Neural crest cell (in vitro differentiated cells): Measurements from ENCODE around the gene MTHFD1L. TPM values are rescaled to one million over a fixed set of nuclear protein-coding genes. Genes with fewer than 3 reads are reported as not detected.

Source experiments
- DNase-seq: peaks from one replicate; pipeline ENCODE4 v3.0.0; 2021; ENCODE audit warnings: low read depth, mixed read lengths, low spot score
- H3K27ac Mint-ChIP-seq: one replicate; pipeline ENCODE4 v1.8.0; 2021; ENCODE audit warnings: mild to moderate bottlenecking, mixed read lengths; ENCODE audit not compliant: unreplicated experiment
- H3K27me3 Mint-ChIP-seq: 2 replicates; pipeline ENCODE4 v1.8.0; 2021; ENCODE audit warnings: low read depth, mild to moderate bottlenecking, mixed read lengths
- H3K36me3 Mint-ChIP-seq: 2 replicates; pipeline ENCODE4 v1.8.0; 2021; ENCODE audit warnings: low read depth, mild to moderate bottlenecking, mixed read lengths
- H3K4me1 Mint-ChIP-seq: 2 replicates; pipeline ENCODE4 v1.8.0; 2021; ENCODE audit warnings: mixed read lengths
- H3K4me3 Mint-ChIP-seq: one replicate; pipeline ENCODE4 v1.8.0; 2021; ENCODE audit warnings: mild to moderate bottlenecking, mixed read lengths
- H3K9me3 Mint-ChIP-seq: 2 replicates; pipeline ENCODE4 v1.8.0; 2021; ENCODE audit warnings: mixed read lengths
- CTCF ChIP-seq: fragments of 200-600 bp; sonication (generic); conservative IDR thresholded peaks from 2 replicates; pipeline ENCODE4 v1.5.0; 2021; ENCODE audit warnings: antibody characterized with exemption, mild to moderate bottlenecking
- total RNA-seq: library from RNA; stranded (reverse); gene quantifications from 2 replicates; pipeline ENCODE4 v1.2.1, GENCODE V29; 2021

MTHFD1L gene
- total RNA-seq, 1 donor from 2014 or later: 71.3 TPM

- no peak for DNase-seq
Observed at GRCh38 chr6:151098166-151098565, 232.7 kb downstream of the MTHFD1L start.

GRCh38 chr6:151100326-151100725 is 234.8 kb downstream of the MTHFD1L start:
- Mint-ChIP-seq H3K27ac (no peak overlapping the region), H3K9me3 (peaks cover 2% of the 10 kb centered on the region), H3K36me3 (peaks cover 23% of the 10 kb centered on the region), H3K4me1 (peaks cover 24% of the 10 kb centered on the region), H3K27me3 (no peaks in the 10 kb centered on the region), H3K4me3 (no peak overlapping the region)
- no peak for TF ChIP-seq CTCF
- no peak for DNase-seq

More at GRCh38 chr6:151098166-151098565, 232.7 kb downstream of the MTHFD1L start:
- Mint-ChIP-seq H3K27me3 (no peaks in the 10 kb centered on the region), H3K27ac (no peak overlapping the region), H3K9me3 (peaks cover 2% of the 10 kb centered on the region), H3K36me3 (peaks cover 30% of the 10 kb centered on the region), H3K4me3 (no peak overlapping the region), H3K4me1 (peaks cover 24% of the 10 kb centered on the region)
- TF ChIP-seq CTCF: no peak

GRCh38 chr6:151101161-151101815 is 235.8 kb downstream of the MTHFD1L start:
- DNase-seq: no peak
- Mint-ChIP-seq H3K9me3 (peaks cover 2% of the 10 kb centered on the region), H3K4me1 (peaks cover 21% of the 10 kb centered on the region), H3K27ac (no peak overlapping the region), H3K4me3 (no peak overlapping the region), H3K27me3 (no peaks in the 10 kb centered on the region), H3K36me3 (peaks cover 20% of the 10 kb centered on the region)
- no peak for TF ChIP-seq CTCF

- Mint-ChIP-seq H3K27me3 (no peaks in the 10 kb centered on the region), H3K4me3 (no peak overlapping the region), H3K27ac (no peak overlapping the region)
Observed at GRCh38 chr6:151101816-151102694, 236.6 kb downstream of the MTHFD1L start.

GRCh38 chr6:151103266-151103665 is 237.8 kb downstream of the MTHFD1L start:
- H3K4me1 Mint-ChIP-seq: peaks cover 16% of the 10 kb centered on the region
- peaks cover 2% of the 10 kb centered on the region for H3K9me3 Mint-ChIP-seq
- H3K4me3 Mint-ChIP-seq: no peak overlapping the region
- no peak for TF ChIP-seq CTCF
- no peaks in the 10 kb centered on the region for H3K27me3 Mint-ChIP-seq
- peaks cover 14% of the 10 kb centered on the region for H3K36me3 Mint-ChIP-seq
- no peak for DNase-seq
- H3K27ac Mint-ChIP-seq: no peak overlapping the region

More at GRCh38 chr6:151101816-151102694, 236.6 kb downstream of the MTHFD1L start:
- DNase-seq: no peak
- no peak for TF ChIP-seq CTCF
- peaks cover 16% of the 10 kb centered on the region for H3K4me1 Mint-ChIP-seq
- peaks cover 18% of the 10 kb centered on the region for H3K36me3 Mint-ChIP-seq
- H3K9me3 Mint-ChIP-seq: peaks cover 2% of the 10 kb centered on the region
